ENCODE measurements around the gene DLL4. TPM values are rescaled to one million over a fixed set of nuclear protein-coding genes. Genes with fewer than 3 reads are reported as not detected.

Gene DLL4
- total RNA-seq, 1 donor from 2014 or later, result 11.6 TPM

GRCh38 chr15:40923551-40923950, 5.6 kb upstream of the DLL4 start:
- no peak for DNase-seq
- ATAC-seq, result no peak
- intact Hi-C loops (cut with micrococcal nuclease), result no loop called here

GRCh38 chr15:40925495-40925862, 3.7 kb upstream of the DLL4 start:
- DNase-seq (no peak), ATAC-seq (no peak)
- intact Hi-C loops (cut with micrococcal nuclease), result no loop called here

GRCh38 chr15:40925863-40926658, 3.1 kb upstream of the DLL4 start:
- DNase-seq (no peak), ATAC-seq (no peak)
- intact Hi-C loops (cut with micrococcal nuclease), result no loop called here

- intact Hi-C loops (cut with micrococcal nuclease), result no loop called here
- DNase-seq (no peak), ATAC-seq (no peak)
These were observed 2.3 kb upstream of the DLL4 start for GRCh38 chr15:40926659-40927494.

- DNase-seq (no peak), ATAC-seq (no peak)
- intact Hi-C loops (cut with micrococcal nuclease), result no loop called here
These were observed 1.7 kb upstream of the DLL4 start for GRCh38 chr15:40927495-40927872.

GRCh38 chr15:40927873-40928806, 1.0 kb upstream of the DLL4 start:
- intact Hi-C loops (cut with micrococcal nuclease), result no loop called here
- no peak for ATAC-seq

GRCh38 chr15:40929660-40930429, 705 bp downstream of the DLL4 start:
- peak; percentile 58 for ATAC-seq
- intact Hi-C loops (cut with micrococcal nuclease), result no loop called here
- DNase-seq, result peak; percentile 73

More at GRCh38 chr15:40927873-40928806, 1.0 kb upstream of the DLL4 start:
- DNase-seq, result no peak

GRCh38 chr15:40930430-40931299, 1.5 kb downstream of the DLL4 start:
- intact Hi-C loops (cut with micrococcal nuclease), result no loop called here
- ATAC-seq (peak; percentile 55), DNase-seq (peak; percentile 79)

- ATAC-seq (no peak), DNase-seq (no peak)
- intact Hi-C loops (cut with micrococcal nuclease), result no loop called here
These were observed 2.4 kb downstream of the DLL4 start for GRCh38 chr15:40931300-40932142.

- DNase-seq (no peak), ATAC-seq (no peak)
- intact Hi-C loops (cut with micrococcal nuclease), result no loop called here
These were observed 3.0 kb downstream of the DLL4 start for GRCh38 chr15:40932156-40932555.

GRCh38 chr15:40932649-40933516, 3.7 kb downstream of the DLL4 start:
- ATAC-seq (no peak), DNase-seq (no peak)
- intact Hi-C loops (cut with micrococcal nuclease), result no loop called here

GRCh38 chr15:40933517-40933902, 4.4 kb downstream of the DLL4 start:
- no peak for DNase-seq
- intact Hi-C loops (cut with micrococcal nuclease), result no loop called here
- ATAC-seq, result no peak

- ATAC-seq (no peak), DNase-seq (no peak)
- intact Hi-C loops (cut with micrococcal nuclease), result no loop called here
These were observed 5.3 kb downstream of the DLL4 start for GRCh38 chr15:40934457-40934856.

GRCh38 chr15:40936234-40936708, 7.1 kb downstream of the DLL4 start:
- DNase-seq, result no peak
- intact Hi-C loops (cut with micrococcal nuclease), result no loop called here
- no peak for ATAC-seq

- intact Hi-C loops (cut with micrococcal nuclease), result no loop called here
- DNase-seq, result no peak
- peak; percentile 53 for ATAC-seq
These were observed 7.8 kb downstream of the DLL4 start for GRCh38 chr15:40936709-40937666.
